OCI-LY3 (cell line): Measurements from ENCODE around the gene OR2T27.

ENCODE experiments used
- H2AFZ ChIP-seq: fragments of 200-600, 300-600 bp; shearing (Covaris generic); 2 replicates; pipeline ENCODE4 v1.6.0; 2014; ENCODE audit warnings: antibody characterized with exemption, low read depth, low read length
- H3K27ac ChIP-seq: fragments of 200-600, 300-600 bp; sonication (generic); 2 replicates; pipeline ENCODE4 v1.5.1; 2014; ENCODE audit warnings: mild to moderate bottlenecking, low read length, moderate library complexity, mixed read lengths
- H3K27me3 ChIP-seq: fragments of 200-600, 300-600 bp; sonication (generic); 2 replicates; pipeline ENCODE4 v1.6.1; 2014; ENCODE audit warnings: low read depth, low read length, mixed read lengths
- H3K36me3 ChIP-seq: fragments of 200-600, 300-600 bp; sonication (generic); replicated peaks from 2 replicates; pipeline ENCODE3; 2014; ENCODE audit warnings: low read depth, low read length, mixed read lengths
- H3K4me1 ChIP-seq: fragments of 300-600, 200-600 bp; sonication (generic); 2 replicates; pipeline ENCODE4 v1.6.1; 2014; ENCODE audit warnings: low read length, mixed read lengths
- H3K4me2 ChIP-seq: fragments of 200-600, 300-600 bp; sonication (generic); 2 replicates; pipeline ENCODE4 v1.6.1; 2014; ENCODE audit warnings: low read length, mixed read lengths
- H3K4me3 ChIP-seq: fragments of 300-600, 200-600 bp; sonication (generic); 2 replicates; pipeline ENCODE4 v1.5.1; 2014; ENCODE audit warnings: antibody characterized with exemption, mild to moderate bottlenecking, low read length, moderate library complexity
- H3K79me2 ChIP-seq: fragments of 300-600, 200-600 bp; shearing (Covaris generic); 2 replicates; pipeline ENCODE4 v1.6.1; 2014; ENCODE audit warnings: mild to moderate bottlenecking, low read length, mixed read lengths
- H3K9ac ChIP-seq: fragments of 300-600, 200-600 bp; shearing (Covaris generic); 2 replicates; pipeline ENCODE4 v1.6.0; 2014; ENCODE audit warnings: mild to moderate bottlenecking, low read length, moderate library complexity
- H3K9me3 ChIP-seq: fragments of 200-600, 300-600 bp; shearing (Covaris generic); 2 replicates; pipeline ENCODE4 v1.6.1; 2014; ENCODE audit warnings: low read length, mixed read lengths; ENCODE audit not compliant: insufficient read depth
- H4K20me1 ChIP-seq: fragments of 200-600, 300-600 bp; sonication (generic); 2 replicates; pipeline ENCODE4 v1.6.1; 2016; ENCODE audit warnings: low read length, mixed read lengths; ENCODE audit not compliant: insufficient read depth
- EZH2phosphoT487 ChIP-seq: fragments of 200-600 bp; shearing (Covaris generic); IDR thresholded peaks from 2 replicates; pipeline ENCODE4 v1.6.1; 2018; ENCODE audit warnings: antibody characterized with exemption, mixed run types, low read depth
- TF ChIP-seq, protein P1 (sequence below): fragments of 200-600, 300-600 bp; sonication (generic); IDR thresholded peaks from 2 replicates; pipeline ENCODE4 v1.5.1; 2014; ENCODE audit warnings: antibody characterized with exemption, low read length, low read depth

OR2T27 gene

GRCh38 chr1:248622570-248623001, 32.7 kb downstream of the OR2T27 start:
- no peaks in the 10 kb centered on the region for H3K4me1 ChIP-seq
- H3K27ac ChIP-seq: no peak overlapping the region
- no peaks in the 10 kb centered on the region for H3K9me3 ChIP-seq
- H3K4me3 ChIP-seq: no peak overlapping the region
- H4K20me1 ChIP-seq: no peaks in the 10 kb centered on the region
- H3K4me2 ChIP-seq: no peak overlapping the region
- H3K9ac ChIP-seq: no peak overlapping the region
- H3K36me3 ChIP-seq: no peaks in the 10 kb centered on the region
- H2AFZ ChIP-seq: no peak overlapping the region
- no peaks in the 10 kb centered on the region for H3K79me2 ChIP-seq
- TF ChIP-seq, protein P1, sequence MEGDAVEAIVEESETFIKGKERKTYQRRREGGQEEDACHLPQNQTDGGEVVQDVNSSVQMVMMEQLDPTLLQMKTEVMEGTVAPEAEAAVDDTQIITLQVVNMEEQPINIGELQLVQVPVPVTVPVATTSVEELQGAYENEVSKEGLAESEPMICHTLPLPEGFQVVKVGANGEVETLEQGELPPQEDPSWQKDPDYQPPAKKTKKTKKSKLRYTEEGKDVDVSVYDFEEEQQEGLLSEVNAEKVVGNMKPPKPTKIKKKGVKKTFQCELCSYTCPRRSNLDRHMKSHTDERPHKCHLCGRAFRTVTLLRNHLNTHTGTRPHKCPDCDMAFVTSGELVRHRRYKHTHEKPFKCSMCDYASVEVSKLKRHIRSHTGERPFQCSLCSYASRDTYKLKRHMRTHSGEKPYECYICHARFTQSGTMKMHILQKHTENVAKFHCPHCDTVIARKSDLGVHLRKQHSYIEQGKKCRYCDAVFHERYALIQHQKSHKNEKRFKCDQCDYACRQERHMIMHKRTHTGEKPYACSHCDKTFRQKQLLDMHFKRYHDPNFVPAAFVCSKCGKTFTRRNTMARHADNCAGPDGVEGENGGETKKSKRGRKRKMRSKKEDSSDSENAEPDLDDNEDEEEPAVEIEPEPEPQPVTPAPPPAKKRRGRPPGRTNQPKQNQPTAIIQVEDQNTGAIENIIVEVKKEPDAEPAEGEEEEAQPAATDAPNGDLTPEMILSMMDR: no peak
- TF ChIP-seq EZH2phosphoT487: no peak
- no peaks in the 10 kb centered on the region for H3K27me3 ChIP-seq

- H3K4me1 ChIP-seq: no peaks in the 10 kb centered on the region
- H3K79me2 ChIP-seq: no peaks in the 10 kb centered on the region
- TF ChIP-seq, protein P1: no peak
- TF ChIP-seq EZH2phosphoT487: no peak
- H3K9ac ChIP-seq: no peak overlapping the region
- H3K27me3 ChIP-seq: no peaks in the 10 kb centered on the region
- no peaks in the 10 kb centered on the region for H4K20me1 ChIP-seq
- no peak overlapping the region for H3K4me3 ChIP-seq
- H3K36me3 ChIP-seq: no peaks in the 10 kb centered on the region
- no peak overlapping the region for H3K27ac ChIP-seq
- no peak overlapping the region for H2AFZ ChIP-seq
- no peaks in the 10 kb centered on the region for H3K9me3 ChIP-seq
- H3K4me2 ChIP-seq: no peak overlapping the region
Measured at GRCh38 chr1:248621770-248622169, 33.6 kb downstream of the OR2T27 start.

DNA sequence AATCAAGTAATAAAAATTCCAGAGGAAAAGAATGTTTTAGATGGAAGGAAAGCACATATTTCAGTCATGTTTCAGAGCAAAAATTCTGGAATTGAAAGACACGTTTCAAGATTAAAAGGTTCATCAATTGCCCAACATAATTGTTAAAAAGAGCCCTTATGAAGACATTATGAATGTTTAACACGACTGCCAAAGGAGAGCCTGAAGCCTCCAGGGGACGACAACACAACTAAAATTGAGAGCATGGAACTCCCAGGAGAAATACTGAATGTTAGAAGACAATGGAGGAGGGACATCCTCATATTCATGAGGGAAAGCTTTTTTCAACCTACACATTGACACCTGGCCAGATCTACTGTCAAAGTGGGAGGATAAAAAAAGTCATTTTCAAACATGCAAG, 36.5 kb downstream of the OR2T27 start:
- Histone ChIP-seq H2AFZ (no peak overlapping the region), H3K4me1 (no peaks in the 10 kb centered on the region), H3K4me2 (no peak overlapping the region), H3K4me3 (no peak overlapping the region), H3K79me2 (no peaks in the 10 kb centered on the region), H3K9me3 (no peaks in the 10 kb centered on the region), H3K27me3 (no peaks in the 10 kb centered on the region), H3K36me3 (no peaks in the 10 kb centered on the region), H3K27ac (no peak overlapping the region), H4K20me1 (no peaks in the 10 kb centered on the region), H3K9ac (no peak overlapping the region)
- TF ChIP-seq EZH2phosphoT487: no peak
- TF ChIP-seq, protein P1: no peak

- Histone ChIP-seq H3K79me2 (no peaks in the 10 kb centered on the region), H3K4me2 (no peak overlapping the region), H2AFZ (no peak overlapping the region), H3K9me3 (no peaks in the 10 kb centered on the region), H3K36me3 (no peaks in the 10 kb centered on the region), H4K20me1 (no peaks in the 10 kb centered on the region), H3K27ac (no peak overlapping the region), H3K4me3 (no peak overlapping the region), H3K4me1 (no peaks in the 10 kb centered on the region), H3K9ac (no peak overlapping the region), H3K27me3 (no peaks in the 10 kb centered on the region)
- TF ChIP-seq, protein P1: no peak
- TF ChIP-seq EZH2phosphoT487: no peak
Measured at GRCh38 chr1:248618119-248618518, 37.2 kb downstream of the OR2T27 start.
